Uterus (tissue), 4 donors: ENCODE data around the gene RNF39. TPM values are rescaled to one million over a fixed set of nuclear protein-coding genes. Genes with fewer than 3 reads are reported as not detected.
"Not testable (repeated sequence)": the region's sequence is repeated elsewhere in the genome, so short reads cannot be mapped to it uniquely, and the experiment has no call there.

Experiments
- DNase-seq, 2 donors: peaks; one replicate each; pipeline ENCODE4 v3.0.0-alpha.2; 2019 to 2020
- H3K27ac ChIP-seq, 2 donors: fragments of 200-600 bp; sonication (generic); 1 replicate in 1 of 2; 2 replicates in 1 of 2; pipeline ENCODE4 v1.5.1; 2016 to 2018
- H3K27me3 ChIP-seq, 2 donors: fragments of 200-600 bp; sonication (generic); one replicate each; pipeline ENCODE4 v1.5.1; 2018 to 2019; ENCODE audit warnings: control low read depth in 1 of 2
- H3K36me3 ChIP-seq, 2 donors: fragments of 200-600 bp; sonication (generic); one replicate each; pipeline ENCODE4 v1.5.1; 2019; ENCODE audit warnings: control low read depth in 1 of 2
- H3K4me1 ChIP-seq, 2 donors: fragments of 200-600 bp; sonication (generic); one replicate each; pipeline ENCODE4 v1.5.1; 2018 to 2019; ENCODE audit warnings: control low read depth in 1 of 2
- H3K4me3 ChIP-seq, 2 donors: fragments of 200-600 bp; sonication (generic); 1 replicate in 1 of 2; 2 replicates in 1 of 2; pipeline ENCODE4 v1.5.1; 2018 to 2019; ENCODE audit warnings: mild to moderate bottlenecking in 1 of 2
- H3K9me3 ChIP-seq, 2 donors: fragments of 200-600 bp; sonication (generic); one replicate each; pipeline ENCODE4 v1.5.1; 2019; ENCODE audit warnings: control low read depth in 1 of 2
- POLR2A ChIP-seq, 2 donors: fragments of 450-650 bp; IDR thresholded peaks; one replicate each; pipeline ENCODE4 v1.6.1; 2016; ENCODE audit warnings: antibody characterized with exemption in 2 of 2, mild to moderate bottlenecking in 1 of 2, moderate library complexity in 1 of 2
- intact Hi-C: fragments of 100-400 bp; cut with DNase I; formaldehyde crosslinking; loops from one replicate; pipeline ENCODE4 v1.15.1; 2023; ENCODE audit warnings: low total_unique reads
- total RNA-seq, 4 donors: library from RNA; depleted of rRNA in 3 of 4; stranded (reverse); fragments of >200 nt in 3 of 4; gene quantifications; one replicate each; pipeline versions ENCODE4 v1.1.0 to v1.2.4, GENCODE V29; 2014 to 2023
- TF ChIP-seq, protein P1 (sequence below), 4 experiments: fragments of 200-600 bp in 2 of 4; fragments of 450-650 bp in 2 of 4; sonication (generic) in 2 of 4; IDR thresholded peaks; one replicate each; pipeline ENCODE4 v1.5.1; 2016 to 2019; ENCODE audit warnings: antibody characterized with exemption in 4 of 4, mild to moderate bottlenecking in 2 of 4, moderate library complexity in 1 of 4
- donor health status: DM: yes; HTN: yes; CAD: no.

RNF39 gene
- total RNA-seq, 4 donors from 2014 or later, result 0.21 to 0.83 TPM; not detected in 2

DNA sequence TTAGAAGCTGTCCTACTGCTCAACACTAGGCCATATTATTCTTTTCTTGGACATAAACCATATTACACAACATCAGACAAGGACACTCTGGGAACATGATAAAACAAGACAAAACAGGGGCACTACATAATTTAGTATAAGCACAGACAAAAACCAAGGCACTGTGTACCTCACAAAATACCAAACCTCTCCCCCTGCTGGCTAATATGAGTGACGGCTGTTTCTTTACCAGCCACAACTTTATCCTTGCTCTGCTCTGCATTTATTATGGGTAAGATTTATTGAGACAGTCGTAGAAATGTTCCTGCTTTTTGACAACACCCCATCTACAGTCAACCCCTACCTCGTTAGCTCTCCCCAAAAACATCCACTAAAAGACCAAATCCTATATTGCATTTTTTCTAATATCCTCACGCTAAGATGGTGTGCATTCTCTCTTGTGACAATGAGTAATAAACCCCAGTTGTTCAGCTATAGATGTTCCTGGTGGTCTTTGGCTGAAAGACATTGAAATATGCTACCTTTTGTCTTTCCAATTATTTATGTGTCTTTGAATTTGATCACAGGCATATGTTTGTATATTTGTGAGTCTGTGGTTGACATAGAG, 38.3 kb downstream of the RNF39 start:
- H3K4me3 ChIP-seq, result no peak overlapping the region
- H3K9me3 ChIP-seq, result no peaks in the 10 kb centered on the region
- H3K4me1 ChIP-seq, result no peaks in the 10 kb centered on the region
- H3K36me3 ChIP-seq, result no peaks in the 10 kb centered on the region
- DNase-seq, result no peak
- TF ChIP-seq, protein P1, sequence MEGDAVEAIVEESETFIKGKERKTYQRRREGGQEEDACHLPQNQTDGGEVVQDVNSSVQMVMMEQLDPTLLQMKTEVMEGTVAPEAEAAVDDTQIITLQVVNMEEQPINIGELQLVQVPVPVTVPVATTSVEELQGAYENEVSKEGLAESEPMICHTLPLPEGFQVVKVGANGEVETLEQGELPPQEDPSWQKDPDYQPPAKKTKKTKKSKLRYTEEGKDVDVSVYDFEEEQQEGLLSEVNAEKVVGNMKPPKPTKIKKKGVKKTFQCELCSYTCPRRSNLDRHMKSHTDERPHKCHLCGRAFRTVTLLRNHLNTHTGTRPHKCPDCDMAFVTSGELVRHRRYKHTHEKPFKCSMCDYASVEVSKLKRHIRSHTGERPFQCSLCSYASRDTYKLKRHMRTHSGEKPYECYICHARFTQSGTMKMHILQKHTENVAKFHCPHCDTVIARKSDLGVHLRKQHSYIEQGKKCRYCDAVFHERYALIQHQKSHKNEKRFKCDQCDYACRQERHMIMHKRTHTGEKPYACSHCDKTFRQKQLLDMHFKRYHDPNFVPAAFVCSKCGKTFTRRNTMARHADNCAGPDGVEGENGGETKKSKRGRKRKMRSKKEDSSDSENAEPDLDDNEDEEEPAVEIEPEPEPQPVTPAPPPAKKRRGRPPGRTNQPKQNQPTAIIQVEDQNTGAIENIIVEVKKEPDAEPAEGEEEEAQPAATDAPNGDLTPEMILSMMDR (IDR thresholded peaks at IDR 0.05), result no peak
- TF ChIP-seq POLR2A (IDR thresholded peaks at IDR 0.05), result no peak
- H3K27me3 ChIP-seq, result no peaks in the 10 kb centered on the region
- H3K27ac ChIP-seq, result no peak overlapping the region
- intact Hi-C loops, result no loop called here

DNA sequence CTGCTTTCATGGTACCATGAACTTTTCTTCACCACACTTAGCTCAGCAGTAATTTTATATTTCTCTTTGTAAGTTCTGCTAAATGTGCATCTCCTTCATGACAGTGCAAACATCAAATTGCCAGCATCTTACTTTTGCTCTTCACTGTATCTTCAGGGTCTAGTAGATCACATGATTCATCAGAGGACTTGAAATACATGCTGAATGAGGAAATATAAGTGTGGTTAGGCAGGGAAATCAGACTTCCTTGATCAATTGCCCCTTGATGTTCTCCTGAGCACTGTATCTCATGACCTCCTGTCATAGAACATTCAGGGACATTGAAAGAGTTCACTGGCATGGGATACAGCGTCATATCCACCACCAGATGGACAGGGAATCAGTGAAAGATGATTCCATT, 39.8 kb downstream of the RNF39 start:
- intact Hi-C loops, result no loop called here
- H3K4me3 ChIP-seq, result no peak overlapping the region
- no peaks in the 10 kb centered on the region for H3K4me1 ChIP-seq
- no peaks in the 10 kb centered on the region for H3K27me3 ChIP-seq
- H3K27ac ChIP-seq, result no peak overlapping the region
- no peak for DNase-seq
- no peaks in the 10 kb centered on the region for H3K9me3 ChIP-seq
- TF ChIP-seq, protein P1 (IDR thresholded peaks at IDR 0.05), result no peak
- no peak for TF ChIP-seq POLR2A (IDR thresholded peaks at IDR 0.05)
- H3K36me3 ChIP-seq, result no peaks in the 10 kb centered on the region

DNA sequence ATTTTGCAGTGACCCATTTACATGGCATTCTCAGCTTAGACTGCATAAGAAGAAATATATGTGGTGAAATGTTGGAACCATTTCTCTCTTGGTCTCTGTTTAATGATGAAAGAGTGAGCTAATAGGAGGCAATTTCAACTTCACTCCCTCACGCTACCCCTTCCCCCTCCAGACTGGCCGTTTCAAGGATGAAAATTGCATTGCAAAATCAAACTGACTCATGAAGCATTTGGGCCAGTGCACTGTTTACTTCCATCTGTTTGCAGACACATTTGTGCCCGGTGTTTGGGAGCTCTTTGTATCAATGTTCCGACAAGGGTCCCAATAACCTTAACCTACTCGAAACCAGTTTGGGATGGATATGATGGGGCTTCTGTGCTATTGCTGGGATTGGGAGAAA, 42.1 kb downstream of the RNF39 start:
- H3K9me3 ChIP-seq, H3K4me3 ChIP-seq, H3K27me3 ChIP-seq, H3K4me1 ChIP-seq, H3K36me3 ChIP-seq, DNase-seq, intact Hi-C loops, H3K27ac ChIP-seq: not testable (repeated sequence)

DNA sequence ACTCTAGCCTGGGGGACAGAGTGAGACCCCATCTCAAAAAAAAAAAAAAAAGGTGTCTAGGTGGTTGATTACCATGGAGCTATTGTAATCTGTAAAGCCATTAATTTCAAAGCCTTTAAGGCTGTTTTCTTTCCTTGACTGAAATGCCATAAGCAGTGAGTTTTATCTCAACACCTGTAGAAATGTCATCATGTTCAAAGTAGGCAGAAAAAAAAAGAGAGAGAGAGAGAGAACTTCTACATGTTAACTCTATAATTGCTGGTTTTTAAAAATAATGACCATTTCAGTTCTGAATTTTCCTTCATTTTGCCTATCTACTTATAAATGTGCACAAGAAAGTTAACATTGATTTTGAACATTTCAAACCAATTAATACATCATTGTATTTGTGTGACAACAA, 44.2 kb downstream of the RNF39 start:
- intact Hi-C loops, result no loop called here
- Histone ChIP-seq H3K9me3 (no peaks in the 10 kb centered on the region), H3K4me1 (no peaks in the 10 kb centered on the region), H3K27me3 (no peaks in the 10 kb centered on the region), H3K36me3 (no peaks in the 10 kb centered on the region), H3K4me3 (no peak overlapping the region), H3K27ac (no peak overlapping the region)
- DNase-seq, result no peak
- no peak for TF ChIP-seq POLR2A (IDR thresholded peaks at IDR 0.05)
- TF ChIP-seq, protein P1 (IDR thresholded peaks at IDR 0.05), result no peak

DNA sequence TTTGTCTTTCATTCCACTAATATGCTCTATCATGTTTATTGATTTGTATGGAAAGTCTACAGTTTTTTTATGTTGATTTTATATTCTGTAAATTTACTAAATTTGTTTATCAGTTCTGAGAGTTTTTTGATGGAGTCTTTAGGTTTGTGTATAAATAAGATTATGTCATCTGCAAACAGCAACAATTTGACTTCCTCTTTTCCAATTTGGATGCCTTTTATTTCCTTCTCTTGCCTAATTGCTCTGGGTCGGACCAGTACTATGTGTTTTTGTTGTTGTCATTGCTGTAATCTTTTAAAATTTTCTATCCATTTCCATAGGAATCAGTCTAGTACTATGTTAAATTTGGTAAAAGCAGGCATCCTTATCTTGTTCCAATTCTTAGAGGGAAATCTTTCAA, 46.0 kb downstream of the RNF39 start:
- no peak for DNase-seq
- intact Hi-C loops, result no loop called here
- Histone ChIP-seq H3K9me3 (no peaks in the 10 kb centered on the region), H3K4me1 (no peaks in the 10 kb centered on the region), H3K27ac (no peak overlapping the region), H3K27me3 (no peaks in the 10 kb centered on the region), H3K4me3 (no peak overlapping the region), H3K36me3 (no peaks in the 10 kb centered on the region)
- no peak for TF ChIP-seq POLR2A (IDR thresholded peaks at IDR 0.05)

DNA sequence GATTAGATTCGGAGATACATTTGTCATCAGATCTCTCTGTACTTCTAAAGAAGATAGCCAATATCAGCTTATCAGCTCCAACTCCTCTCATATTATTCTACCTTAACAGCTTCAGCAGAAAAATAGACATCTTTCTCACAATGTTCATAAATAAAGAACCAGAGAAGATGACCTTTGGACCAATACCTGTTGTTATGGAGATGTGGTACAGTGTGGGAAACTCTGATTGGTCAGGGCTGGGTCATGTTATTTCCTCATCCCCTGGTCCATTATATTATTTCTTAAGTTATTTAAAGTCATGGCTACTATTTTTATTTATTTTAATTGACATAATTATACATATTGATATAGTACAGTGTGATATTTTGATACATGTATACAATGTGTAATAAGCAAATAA, 50.4 kb downstream of the RNF39 start:
- no peaks in the 10 kb centered on the region for H3K9me3 ChIP-seq
- intact Hi-C loops, result no loop called here
- H3K27me3 ChIP-seq, result no peaks in the 10 kb centered on the region
- H3K27ac ChIP-seq, result no peak overlapping the region
- no peak overlapping the region for H3K4me3 ChIP-seq
- TF ChIP-seq, protein P1 (IDR thresholded peaks at IDR 0.05), result no peak
- TF ChIP-seq POLR2A (IDR thresholded peaks at IDR 0.05), result no peak
- no peak for DNase-seq
- H3K36me3 ChIP-seq, result no peaks in the 10 kb centered on the region
- H3K4me1 ChIP-seq, result no peaks in the 10 kb centered on the region

DNA sequence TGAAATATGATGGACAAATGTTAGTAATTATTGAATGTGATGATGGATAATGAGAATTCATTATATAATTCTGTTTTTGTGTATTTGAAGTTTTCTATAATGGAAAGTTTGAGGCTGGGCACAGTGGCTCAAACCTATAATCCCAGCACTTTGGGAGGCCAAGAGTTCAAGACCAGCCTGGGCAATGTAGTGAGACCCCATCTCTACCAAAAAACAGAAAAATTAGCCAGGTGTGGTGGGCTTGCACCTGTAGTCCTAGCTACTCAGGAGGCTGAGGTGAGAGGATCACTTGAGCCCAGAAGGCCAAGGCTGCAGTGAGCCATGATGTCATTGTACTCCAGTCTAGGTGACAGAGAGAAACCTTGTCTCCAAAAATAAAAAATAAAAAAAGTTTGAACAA, 52.9 kb downstream of the RNF39 start:
- H3K27me3 ChIP-seq, intact Hi-C loops, H3K4me1 ChIP-seq, DNase-seq, H3K27ac ChIP-seq, H3K36me3 ChIP-seq, H3K4me3 ChIP-seq, H3K9me3 ChIP-seq: not testable (repeated sequence)
